Activated naive CD4-positive, alpha-beta T cell treated with anti-CD3 and anti-CD28 coated beads, Interleukin-2, amount 10 ng/mL, durations not matched to agents 7 days and 5 days (primary cell): ENCODE results near the gene GOLGA8S.
"Not testable (repeated sequence)": the region's sequence is repeated elsewhere in the genome, so short reads cannot be mapped to it uniquely, and the experiment has no call there.

ENCODE experiments used
- CTCF ChIA-PET: fragments of 350-600 bp; sonication (Branson Sonifier 250); formaldehyde crosslinking; loops from one replicate; lab custom pipeline; 2021; ENCODE audit warnings: antibody characterized with exemption; lab: Charles Lee
- DNase-seq: peaks from one replicate; pipeline ENCODE4 v3.0.0-alpha.2; 2020
- H3K27ac Mint-ChIP-seq: one replicate; pipeline ENCODE4 v1.8.0; 2021; ENCODE audit warnings: mild to moderate bottlenecking, moderate library complexity, mixed read lengths
- H3K27me3 Mint-ChIP-seq: one replicate; pipeline ENCODE4 v1.8.0; 2021; ENCODE audit warnings: mild to moderate bottlenecking, mixed read lengths
- H3K36me3 Mint-ChIP-seq: one replicate; pipeline ENCODE4 v1.8.0; 2021; ENCODE audit warnings: mixed read lengths
- H3K4me1 Mint-ChIP-seq: one replicate; pipeline ENCODE4 v1.8.0; 2021; ENCODE audit warnings: mixed read lengths
- H3K4me3 Mint-ChIP-seq: one replicate; pipeline ENCODE4 v1.8.0; 2021; ENCODE audit warnings: mild to moderate bottlenecking, moderate library complexity, mixed read lengths
- H3K9me3 Mint-ChIP-seq: one replicate; pipeline ENCODE4 v1.8.0; 2021; ENCODE audit warnings: mixed read lengths

The GOLGA8S gene

DNA sequence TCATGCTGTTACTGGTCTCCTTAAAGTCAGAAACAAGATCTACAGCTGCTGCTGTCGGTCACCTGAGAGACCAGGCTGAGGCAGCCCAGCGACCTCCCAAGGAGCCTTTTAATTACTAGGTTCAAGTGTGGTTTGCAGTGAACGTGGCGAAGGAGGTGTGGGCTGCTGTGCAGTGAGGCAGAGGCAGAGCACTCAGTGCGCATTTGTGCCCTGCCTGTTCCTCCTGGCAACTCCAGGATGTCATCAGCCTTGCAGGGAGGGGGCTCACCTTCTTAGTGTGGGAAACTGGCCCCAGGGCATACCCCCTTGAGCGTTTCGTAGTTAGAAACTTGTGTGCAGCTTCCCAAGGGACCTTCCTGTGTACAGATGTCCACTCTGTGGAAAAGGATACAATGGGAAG is 26.6 kb downstream of the GOLGA8S start:
- H3K27me3 Mint-ChIP-seq, H3K9me3 Mint-ChIP-seq, H3K27ac Mint-ChIP-seq, CTCF ChIA-PET, H3K36me3 Mint-ChIP-seq, H3K4me3 Mint-ChIP-seq, H3K4me1 Mint-ChIP-seq, DNase-seq: not testable (repeated sequence)

DNA sequence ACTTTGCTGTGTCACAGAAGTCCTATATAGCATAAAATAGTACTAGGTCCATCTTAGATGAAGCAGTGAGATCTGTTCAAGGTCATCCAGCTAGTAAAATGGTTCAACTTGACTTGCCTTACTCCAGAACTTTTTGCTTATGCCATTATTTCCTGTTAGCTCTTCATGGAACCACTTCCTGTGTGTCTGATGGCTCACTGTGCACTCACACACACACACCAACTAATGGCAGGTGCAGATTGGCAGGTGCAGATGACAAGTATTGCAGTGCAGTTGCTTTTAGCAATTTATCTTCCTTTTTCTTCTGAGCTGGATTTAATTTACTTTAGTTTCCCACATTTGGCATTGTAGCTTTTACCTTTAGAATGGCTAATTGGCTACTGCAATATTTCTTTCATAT is 29.8 kb downstream of the GOLGA8S start:
- no peaks in the 10 kb centered on the region for H3K36me3 Mint-ChIP-seq
- H3K27ac Mint-ChIP-seq, result no peak overlapping the region
- H3K4me3 Mint-ChIP-seq, result no peak overlapping the region
- H3K27me3 Mint-ChIP-seq, result peaks cover 11% of the 10 kb centered on the region
- CTCF ChIA-PET, result no interaction called here
- no peak for DNase-seq
- H3K4me1 Mint-ChIP-seq, result no peaks in the 10 kb centered on the region
- H3K9me3 Mint-ChIP-seq, result no peaks in the 10 kb centered on the region

DNA sequence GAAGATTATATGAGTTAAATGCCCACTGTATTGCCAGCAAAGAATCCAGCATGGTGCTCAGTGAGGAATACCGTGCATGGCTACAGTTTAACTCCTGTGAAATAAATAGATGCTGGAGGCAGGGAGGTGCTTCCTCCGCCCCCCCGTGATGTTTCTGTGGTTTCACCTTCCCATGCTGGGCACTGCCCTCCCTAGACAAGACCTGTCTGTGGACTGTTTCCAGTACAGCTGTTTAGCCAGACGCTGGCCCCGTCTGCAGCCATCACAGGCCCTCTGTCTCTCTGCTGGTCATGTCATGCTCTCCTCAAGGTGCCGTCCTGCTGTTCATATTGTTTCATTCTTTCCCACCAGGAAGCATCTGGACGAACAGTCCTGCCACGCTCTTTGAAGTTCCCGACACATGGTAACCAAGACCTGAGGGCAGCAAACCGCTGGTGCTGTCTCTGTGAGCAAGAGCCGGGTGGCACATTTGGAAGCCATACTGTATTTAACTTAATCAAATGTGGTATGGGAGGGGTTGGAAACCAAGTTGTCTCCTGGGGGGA is 31.4 kb downstream of the GOLGA8S start:
- no peak for DNase-seq
- H3K9me3 Mint-ChIP-seq, result no peaks in the 10 kb centered on the region

DNA sequence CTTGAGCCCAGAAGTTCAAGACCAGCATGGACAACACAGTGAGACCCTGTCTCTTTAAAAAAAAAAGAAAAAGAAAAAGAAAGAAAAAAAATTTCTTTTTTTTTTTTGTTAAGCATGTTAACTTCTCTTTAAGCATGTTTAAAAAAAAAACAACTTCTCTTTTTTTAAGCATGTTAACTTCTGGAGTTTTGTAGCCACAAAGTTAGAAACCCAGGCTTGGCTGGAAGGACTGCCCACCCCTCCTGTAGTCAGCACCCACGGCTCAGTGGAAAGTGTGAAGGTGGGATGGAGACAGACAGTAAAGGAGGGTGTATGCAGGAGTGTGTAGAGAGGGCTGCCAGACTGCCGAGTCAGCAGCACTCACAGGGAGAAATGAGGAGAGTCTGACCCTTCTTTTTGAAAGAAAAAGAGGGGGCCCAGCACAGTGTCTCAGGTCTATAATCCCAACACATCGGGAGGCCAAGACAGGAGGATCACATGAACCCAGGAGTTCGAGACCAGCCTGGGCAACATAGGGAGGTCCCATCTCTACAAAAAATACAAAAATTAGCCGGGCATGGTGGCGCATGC is 33.2 kb downstream of the GOLGA8S start:
- no peaks in the 10 kb centered on the region for H3K4me1 Mint-ChIP-seq
- H3K27me3 Mint-ChIP-seq, result peaks cover 11% of the 10 kb centered on the region
- no peaks in the 10 kb centered on the region for H3K9me3 Mint-ChIP-seq
- no peaks in the 10 kb centered on the region for H3K36me3 Mint-ChIP-seq
- H3K4me3 Mint-ChIP-seq, result no peak overlapping the region
- CTCF ChIA-PET, result no interaction called here
- DNase-seq, result no peak
- no peak overlapping the region for H3K27ac Mint-ChIP-seq

More for the DNA sequence above, 31.4 kb downstream of the GOLGA8S start:
- H3K27ac Mint-ChIP-seq, result no peak overlapping the region
- no peaks in the 10 kb centered on the region for H3K4me1 Mint-ChIP-seq
- no peak overlapping the region for H3K4me3 Mint-ChIP-seq
- peaks cover 11% of the 10 kb centered on the region for H3K27me3 Mint-ChIP-seq
- H3K36me3 Mint-ChIP-seq, result no peaks in the 10 kb centered on the region
- CTCF ChIA-PET, result no interaction called here

DNA sequence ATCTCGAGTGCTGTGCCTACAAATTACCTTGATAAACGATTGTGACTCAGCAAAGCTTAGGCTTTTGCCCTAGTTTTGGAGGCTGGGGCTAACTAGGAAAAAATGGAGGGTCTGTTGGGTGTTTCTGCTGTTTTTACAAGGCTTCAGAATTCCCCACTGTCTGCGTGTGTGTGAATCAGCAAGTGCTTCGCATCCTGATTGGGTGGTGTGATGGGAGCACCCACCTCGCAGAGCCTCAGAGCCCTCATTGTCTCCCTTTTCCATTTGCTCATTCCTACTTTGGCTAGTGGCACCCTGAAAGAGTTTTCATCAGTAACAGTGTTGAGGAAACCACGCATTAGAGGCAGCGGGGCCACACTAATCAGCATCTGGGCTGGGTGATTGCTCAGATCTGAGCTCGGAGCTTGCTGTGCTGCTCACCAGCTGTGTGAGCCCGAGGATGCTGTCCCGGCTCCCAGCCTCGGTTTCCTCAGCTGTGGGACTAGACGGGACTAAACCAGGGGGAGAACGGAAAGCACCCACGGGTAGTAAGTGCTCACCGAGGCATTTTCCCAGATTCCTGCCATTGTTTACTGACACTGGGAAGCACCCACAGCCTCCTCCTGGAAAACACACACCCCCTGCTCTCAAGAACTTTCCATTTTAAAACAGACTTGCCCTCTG is 40.6 kb downstream of the GOLGA8S start:
- no peaks in the 10 kb centered on the region for H3K27me3 Mint-ChIP-seq
- H3K4me1 Mint-ChIP-seq, result no peaks in the 10 kb centered on the region
- no peaks in the 10 kb centered on the region for H3K9me3 Mint-ChIP-seq
- no peak overlapping the region for H3K4me3 Mint-ChIP-seq
- no peak for DNase-seq
- no peak overlapping the region for H3K27ac Mint-ChIP-seq
- CTCF ChIA-PET, result no interaction called here
- no peaks in the 10 kb centered on the region for H3K36me3 Mint-ChIP-seq

DNA sequence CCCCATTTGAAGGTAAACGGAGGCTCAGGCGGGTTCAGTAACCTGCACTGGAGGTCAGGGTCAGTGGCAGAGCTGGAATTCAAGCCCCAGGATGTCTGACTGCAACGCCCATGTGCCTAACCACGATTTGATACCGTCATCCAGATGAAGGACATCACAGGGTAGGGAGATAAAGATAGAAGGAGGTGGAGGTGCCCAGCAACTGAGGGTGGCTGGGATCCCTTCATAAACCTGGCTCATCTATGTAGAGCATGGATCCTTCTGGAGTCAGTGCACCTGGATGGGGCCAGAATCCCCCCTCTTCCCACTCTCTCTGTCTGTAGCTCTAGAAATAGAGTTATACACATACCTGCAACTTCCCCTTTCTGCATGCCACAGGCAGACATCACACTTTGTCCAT is 41.3 kb downstream of the GOLGA8S start:
- DNase-seq, result no peak
- Mint-ChIP-seq H3K9me3 (no peaks in the 10 kb centered on the region), H3K27me3 (no peaks in the 10 kb centered on the region), H3K36me3 (no peaks in the 10 kb centered on the region), H3K27ac (no peak overlapping the region), H3K4me1 (no peaks in the 10 kb centered on the region), H3K4me3 (no peak overlapping the region)
- CTCF ChIA-PET, result no interaction called here

DNA sequence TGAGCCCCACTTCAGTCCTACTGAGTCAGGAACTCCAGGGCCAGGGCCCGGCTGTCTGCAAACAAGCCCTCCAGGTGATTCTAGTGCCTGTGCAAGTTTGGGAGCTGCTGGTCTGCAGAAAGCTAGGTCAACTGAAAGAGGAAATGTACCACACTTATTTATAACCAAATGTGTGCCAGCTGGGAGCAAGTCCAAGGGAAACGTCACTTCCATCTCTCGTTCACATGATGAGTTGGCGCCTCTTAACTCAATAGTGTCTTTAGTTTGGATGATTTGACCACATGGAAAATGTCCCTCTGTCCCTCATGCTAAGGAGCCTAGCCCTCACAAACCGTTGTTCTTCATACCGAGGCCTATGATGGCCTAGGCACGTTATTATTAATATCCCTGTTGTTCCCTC is 43.2 kb downstream of the GOLGA8S start:
- Mint-ChIP-seq H3K27ac (no peak overlapping the region), H3K36me3 (no peaks in the 10 kb centered on the region), H3K4me1 (no peaks in the 10 kb centered on the region), H3K4me3 (no peak overlapping the region), H3K9me3 (no peaks in the 10 kb centered on the region), H3K27me3 (no peaks in the 10 kb centered on the region)
- CTCF ChIA-PET, result no interaction called here
- no peak for DNase-seq

DNA sequence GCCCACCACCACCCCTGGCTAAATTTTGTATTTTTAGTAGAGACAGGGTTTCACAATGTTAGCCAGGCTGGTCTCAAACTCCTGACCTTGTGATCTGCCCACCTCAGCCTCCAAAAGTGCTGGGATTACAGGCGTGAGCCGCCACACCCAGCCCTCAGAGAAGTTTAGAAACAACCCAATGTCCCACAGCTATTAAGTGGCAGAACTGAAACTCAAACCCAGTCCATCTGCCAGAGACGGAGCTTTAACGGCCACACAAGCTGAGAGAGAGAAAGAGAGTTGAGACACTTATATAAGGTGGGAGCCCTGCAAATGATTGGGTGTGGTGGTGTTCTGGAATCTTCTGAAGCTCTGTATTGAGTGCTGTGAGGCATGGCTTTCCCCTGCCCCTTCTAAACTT is 43.8 kb downstream of the GOLGA8S start:
- H3K4me3 Mint-ChIP-seq, H3K27ac Mint-ChIP-seq, DNase-seq, H3K36me3 Mint-ChIP-seq, H3K9me3 Mint-ChIP-seq, H3K4me1 Mint-ChIP-seq, H3K27me3 Mint-ChIP-seq: not testable (repeated sequence)
- CTCF ChIA-PET, result interaction anchor here (1.4 kb wide), 1 partner anchor 12 kb away, joined by 3 read pairs; no protein-coding TSS in a partner anchor

DNA sequence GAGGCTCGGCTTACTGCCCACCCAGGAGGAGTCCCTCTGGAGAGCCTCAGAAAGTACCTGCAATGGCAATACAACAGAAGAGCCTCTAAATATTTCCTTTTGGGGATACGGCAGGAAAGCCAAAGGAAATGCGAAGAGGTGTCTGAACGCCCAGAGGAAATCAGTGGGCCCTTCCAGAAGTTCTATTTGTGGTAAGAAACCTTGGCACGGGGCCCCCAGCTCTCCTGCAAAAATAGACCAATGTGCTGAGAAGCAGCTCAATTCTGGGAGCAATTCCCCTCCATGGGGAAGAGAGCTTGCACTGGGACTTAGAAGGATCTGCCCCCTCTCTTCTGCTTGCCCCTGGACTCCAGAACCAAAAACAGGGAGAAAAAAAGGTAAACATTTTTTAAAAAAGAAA is 44.7 kb downstream of the GOLGA8S start:
- not testable (repeated sequence) for H3K4me1 Mint-ChIP-seq, H3K36me3 Mint-ChIP-seq, H3K4me3 Mint-ChIP-seq, DNase-seq, H3K27me3 Mint-ChIP-seq, H3K27ac Mint-ChIP-seq, H3K9me3 Mint-ChIP-seq
- CTCF ChIA-PET, result interaction anchor here (1.4 kb wide), 1 partner anchor 12 kb away, joined by 3 read pairs; no protein-coding TSS in a partner anchor

DNA sequence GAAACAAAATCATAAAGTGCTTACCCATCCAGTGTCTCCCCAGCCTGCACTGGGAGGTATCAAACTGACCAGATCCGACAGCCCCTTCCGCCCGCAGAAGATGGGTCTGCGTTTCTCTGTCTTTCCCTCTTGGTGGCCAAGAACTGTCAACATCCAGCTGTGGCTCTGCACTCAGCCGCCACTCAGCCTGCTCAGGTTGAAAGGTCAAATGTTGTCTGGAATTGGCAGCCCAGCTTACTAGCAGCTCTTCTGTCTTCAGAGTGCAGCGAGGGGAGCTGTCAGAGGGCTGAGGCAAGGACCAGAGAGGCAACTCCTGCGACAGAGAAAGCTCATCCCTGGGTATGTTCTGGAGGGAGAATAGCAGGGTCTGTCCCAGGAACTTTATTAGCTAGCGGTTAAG is 47.1 kb downstream of the GOLGA8S start:
- Mint-ChIP-seq H3K4me3 (no peak overlapping the region), H3K36me3 (no peaks in the 10 kb centered on the region), H3K9me3 (no peaks in the 10 kb centered on the region), H3K27ac (no peak overlapping the region), H3K27me3 (no peaks in the 10 kb centered on the region), H3K4me1 (no peaks in the 10 kb centered on the region)
- no peak for DNase-seq
- CTCF ChIA-PET, result no interaction called here

DNA sequence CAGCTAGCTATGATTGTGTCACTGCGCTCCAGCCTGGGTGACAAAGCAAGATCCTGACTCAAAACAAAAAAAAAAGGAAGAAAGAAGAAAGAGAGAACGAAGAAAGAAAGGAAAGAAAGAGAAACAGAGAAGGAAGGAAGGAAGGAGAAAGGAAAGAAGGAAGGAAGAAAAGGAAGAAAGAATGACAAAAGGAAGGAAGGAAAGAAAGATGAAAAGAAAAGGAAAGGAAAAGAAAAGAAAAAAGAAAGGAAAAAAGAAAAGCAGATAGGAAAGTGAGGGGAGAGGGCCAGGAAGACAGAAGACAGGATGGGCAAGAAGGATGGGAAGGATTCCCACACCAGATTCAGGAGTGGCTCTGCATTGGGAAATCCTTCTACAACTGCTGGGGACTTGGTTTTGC is 47.6 kb downstream of the GOLGA8S start:
- Mint-ChIP-seq H3K9me3 (no peaks in the 10 kb centered on the region), H3K27ac (no peak overlapping the region), H3K4me1 (no peaks in the 10 kb centered on the region), H3K27me3 (no peaks in the 10 kb centered on the region), H3K36me3 (no peaks in the 10 kb centered on the region), H3K4me3 (no peak overlapping the region)
- no peak for DNase-seq
- CTCF ChIA-PET, result no interaction called here

DNA sequence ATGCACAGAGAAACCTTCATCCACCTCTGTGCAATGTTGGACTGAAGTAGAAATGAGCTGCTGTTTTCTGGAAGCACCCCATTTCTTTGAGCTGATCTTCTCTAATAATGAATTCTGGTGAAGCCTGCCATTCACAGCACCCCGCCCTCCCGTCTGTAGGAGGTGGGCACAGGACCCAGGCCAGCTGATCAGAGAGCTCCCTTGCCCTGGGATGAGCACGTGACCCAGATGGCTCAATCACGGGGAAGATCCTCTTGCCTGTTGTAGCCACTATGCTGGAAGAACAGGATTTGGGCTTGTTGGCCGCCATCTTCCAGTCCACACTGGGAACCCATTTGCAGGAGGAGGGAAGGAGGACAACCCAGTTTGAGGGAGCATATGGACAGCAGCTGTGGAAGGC is 48.0 kb downstream of the GOLGA8S start:
- Mint-ChIP-seq H3K9me3 (no peaks in the 10 kb centered on the region), H3K27me3 (no peaks in the 10 kb centered on the region), H3K36me3 (no peaks in the 10 kb centered on the region), H3K4me3 (no peak overlapping the region), H3K4me1 (no peaks in the 10 kb centered on the region), H3K27ac (no peak overlapping the region)
- DNase-seq, result no peak
- CTCF ChIA-PET, result no interaction called here

DNA sequence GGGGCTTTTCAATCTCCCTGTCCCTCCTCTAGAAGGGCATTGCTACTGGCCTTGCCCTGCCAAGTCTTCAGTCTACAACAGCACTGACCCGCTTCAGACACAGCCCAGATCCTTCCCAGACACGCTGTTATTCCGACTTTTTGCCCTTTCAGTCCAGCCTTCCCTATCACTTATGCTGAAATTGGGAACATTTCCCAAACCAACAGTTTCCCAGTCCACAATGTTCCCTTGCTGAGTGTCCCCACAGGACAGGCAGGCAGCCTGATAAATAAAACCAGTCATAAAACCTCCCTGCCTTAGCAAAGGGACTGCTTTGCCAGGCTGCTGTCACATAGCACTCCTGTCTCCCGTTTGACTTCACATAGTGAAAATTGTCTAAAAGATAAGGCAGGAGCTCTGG is 49.0 kb downstream of the GOLGA8S start:
- H3K4me1 Mint-ChIP-seq, result no peaks in the 10 kb centered on the region
- no peaks in the 10 kb centered on the region for H3K36me3 Mint-ChIP-seq
- H3K27ac Mint-ChIP-seq, result no peak overlapping the region
- DNase-seq, result no peak
- no peak overlapping the region for H3K4me3 Mint-ChIP-seq
- no peaks in the 10 kb centered on the region for H3K9me3 Mint-ChIP-seq
- no peaks in the 10 kb centered on the region for H3K27me3 Mint-ChIP-seq
- CTCF ChIA-PET, result no interaction called here

DNA sequence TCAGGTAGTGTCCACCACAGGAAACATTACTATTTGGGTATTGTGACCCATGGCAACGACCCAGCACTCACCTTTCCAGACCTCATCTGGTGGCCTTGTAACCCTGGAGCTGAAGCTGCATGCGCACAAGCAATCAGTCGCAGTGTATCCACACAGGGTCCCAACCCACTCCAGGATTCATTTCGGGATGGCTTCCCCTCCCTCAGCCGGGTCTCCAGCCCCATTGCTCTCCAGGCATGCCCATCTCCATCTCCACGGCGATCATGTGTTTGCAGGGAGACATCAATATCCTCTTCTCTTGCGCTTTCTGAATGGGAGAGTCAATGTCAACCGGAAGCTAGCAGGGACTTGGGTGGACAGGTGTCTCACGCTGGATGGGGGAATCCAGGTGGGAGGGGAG is 57.3 kb downstream of the GOLGA8S start:
- Mint-ChIP-seq H3K9me3 (peaks cover 2% of the 10 kb centered on the region), H3K27ac (no peak overlapping the region), H3K4me3 (no peak overlapping the region), H3K27me3 (no peaks in the 10 kb centered on the region), H3K36me3 (no peaks in the 10 kb centered on the region), H3K4me1 (no peaks in the 10 kb centered on the region)
- no peak for DNase-seq
- CTCF ChIA-PET, result no interaction called here

DNA sequence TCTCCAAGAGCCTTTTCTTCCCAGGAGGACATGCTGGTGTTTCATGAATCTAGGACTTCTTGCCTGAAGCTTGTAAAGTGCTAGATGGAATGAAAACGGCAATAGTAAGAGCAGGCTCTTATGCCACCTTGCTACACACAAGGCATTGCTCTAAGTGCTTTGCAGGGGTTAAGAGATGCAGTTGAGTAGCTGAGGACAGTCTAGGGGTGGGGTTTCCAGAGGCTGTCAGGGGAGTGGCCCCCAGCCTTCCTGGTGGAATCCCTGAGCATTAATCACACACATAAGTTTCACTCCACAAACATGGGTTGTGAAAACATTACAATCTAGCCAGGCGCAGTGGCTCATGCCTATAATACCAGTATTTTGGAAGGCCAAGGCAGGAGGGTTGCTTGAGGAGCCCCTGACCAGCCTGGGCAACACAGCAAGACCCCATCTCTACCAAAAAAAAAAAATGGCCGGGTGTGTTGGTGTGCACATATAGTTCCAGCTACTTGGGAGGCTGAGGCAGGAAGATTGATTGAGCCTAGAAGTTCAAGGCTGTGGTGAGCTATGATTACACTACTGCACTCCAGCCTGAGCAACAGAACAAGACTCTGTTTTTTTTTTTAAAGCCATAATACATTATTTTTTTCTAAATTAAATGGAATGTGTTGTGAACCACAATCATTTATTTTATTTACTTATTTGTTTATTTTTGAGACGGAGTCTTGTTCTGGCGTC is 58.5 kb downstream of the GOLGA8S start:
- H3K4me3 Mint-ChIP-seq, H3K27ac Mint-ChIP-seq, H3K9me3 Mint-ChIP-seq, H3K4me1 Mint-ChIP-seq, DNase-seq, H3K27me3 Mint-ChIP-seq, H3K36me3 Mint-ChIP-seq, CTCF ChIA-PET: not testable (repeated sequence)
